Body of pancreas (tissue), 4 donors: ENCODE measurements around the gene PRR14L.

ENCODE experiments used
- CTCF ChIP-seq, 7 experiments: fragments of 450-650 bp in 4 of 7; fragments of 200-600 bp in 3 of 7; sonication (generic) in 3 of 7; IDR thresholded peaks; one replicate each; pipeline ENCODE4 v1.5.1; 2016 to 2019; ENCODE audit warnings: antibody characterized with exemption in 7 of 7
- POLR2A ChIP-seq, 3 donors: fragments of 450-650 bp; IDR thresholded peaks; one replicate each; pipeline ENCODE4 v1.6.1; 2016; ENCODE audit warnings: antibody characterized with exemption in 3 of 3, mild to moderate bottlenecking in 2 of 3

DNA sequence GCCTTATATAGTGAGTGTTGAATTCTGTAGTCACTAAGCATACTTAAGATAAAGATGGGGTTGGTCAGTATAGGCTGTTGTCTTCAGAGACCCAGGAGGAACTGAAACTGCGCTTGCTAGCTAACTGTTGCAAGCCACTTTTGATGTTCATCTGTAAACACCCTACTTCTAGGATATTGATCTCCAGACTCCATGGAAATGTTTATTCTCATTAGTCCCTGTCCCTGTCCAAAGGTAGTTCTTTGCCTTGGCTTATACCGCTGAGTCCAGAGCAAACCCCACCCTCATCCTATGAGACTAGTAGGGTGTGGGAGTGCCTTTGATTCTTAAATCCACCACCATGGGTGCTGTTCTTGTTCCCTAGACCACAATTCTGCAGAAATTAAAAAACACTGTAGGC lies 40.3 kb upstream of the PRR14L start:
- no peak for TF ChIP-seq CTCF (IDR thresholded peaks at IDR 0.05)
- TF ChIP-seq POLR2A (IDR thresholded peaks at IDR 0.05), result no peak
